Measurements from ENCODE around the gene C19orf12. TPM values are rescaled to one million over a fixed set of nuclear protein-coding genes. Genes with fewer than 3 reads are reported as not detected.

Gene C19orf12
- total and polyA plus RNA-seq, 8 donors = 11.0 to 16.9 (median 12.2) TPM

DNA sequence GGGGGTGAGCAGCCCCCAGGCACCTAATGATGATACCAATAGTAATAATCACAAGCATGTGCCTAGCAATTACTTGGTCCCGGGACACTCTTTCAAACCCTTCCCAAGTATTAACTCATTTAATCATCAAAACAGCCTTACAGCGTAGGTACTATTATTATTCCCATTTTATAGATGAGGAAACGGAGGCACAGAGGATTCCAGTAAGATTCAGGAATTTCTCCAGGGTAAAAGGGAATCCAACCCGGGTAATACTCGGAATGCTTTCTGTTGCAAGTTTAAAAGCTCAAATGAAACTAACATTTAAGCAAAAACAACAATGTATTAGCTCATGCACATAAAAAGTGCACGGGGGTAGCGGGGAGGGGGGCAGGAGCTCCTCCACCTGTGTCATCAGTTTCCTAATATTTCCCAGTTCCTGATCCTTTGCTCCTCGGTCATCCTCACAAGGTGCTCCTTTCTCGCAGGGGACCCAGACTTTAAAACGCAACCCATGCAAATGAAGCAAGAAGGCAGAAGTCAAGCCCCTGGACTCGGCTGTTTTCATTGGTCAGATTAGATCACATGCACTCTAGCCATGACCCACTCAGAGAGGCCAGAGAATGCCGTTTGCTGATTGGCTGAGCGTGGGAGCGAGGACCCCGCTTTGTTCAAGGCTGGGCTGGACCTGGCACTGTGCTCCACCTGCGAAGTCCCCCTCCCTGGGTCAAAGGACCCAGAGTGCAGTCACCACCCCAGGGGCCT is 38.3 kb upstream of the C19orf12 start:
- ATAC-seq = no peak
- 67 to 80% methylated on average over 16 of the region's 16 CpGs for WGBS, 2 donors
- TF ChIP-seq, protein P1, sequence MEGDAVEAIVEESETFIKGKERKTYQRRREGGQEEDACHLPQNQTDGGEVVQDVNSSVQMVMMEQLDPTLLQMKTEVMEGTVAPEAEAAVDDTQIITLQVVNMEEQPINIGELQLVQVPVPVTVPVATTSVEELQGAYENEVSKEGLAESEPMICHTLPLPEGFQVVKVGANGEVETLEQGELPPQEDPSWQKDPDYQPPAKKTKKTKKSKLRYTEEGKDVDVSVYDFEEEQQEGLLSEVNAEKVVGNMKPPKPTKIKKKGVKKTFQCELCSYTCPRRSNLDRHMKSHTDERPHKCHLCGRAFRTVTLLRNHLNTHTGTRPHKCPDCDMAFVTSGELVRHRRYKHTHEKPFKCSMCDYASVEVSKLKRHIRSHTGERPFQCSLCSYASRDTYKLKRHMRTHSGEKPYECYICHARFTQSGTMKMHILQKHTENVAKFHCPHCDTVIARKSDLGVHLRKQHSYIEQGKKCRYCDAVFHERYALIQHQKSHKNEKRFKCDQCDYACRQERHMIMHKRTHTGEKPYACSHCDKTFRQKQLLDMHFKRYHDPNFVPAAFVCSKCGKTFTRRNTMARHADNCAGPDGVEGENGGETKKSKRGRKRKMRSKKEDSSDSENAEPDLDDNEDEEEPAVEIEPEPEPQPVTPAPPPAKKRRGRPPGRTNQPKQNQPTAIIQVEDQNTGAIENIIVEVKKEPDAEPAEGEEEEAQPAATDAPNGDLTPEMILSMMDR (IDR thresholded peaks at IDR 0.05) = no peak
- H3K4me1 ChIP-seq = no peaks in the 10 kb centered on the region
- no peak for FAIRE-seq
- no peak overlapping the region for H3K27ac ChIP-seq
- no peaks in the 10 kb centered on the region for H3K27me3 ChIP-seq
- H3K9me3 ChIP-seq = no peaks in the 10 kb centered on the region
- no peaks in the 10 kb centered on the region for H3K36me3 ChIP-seq
- intact Hi-C loops (cut with DNase I) = no loop called here
- H3K4me3 ChIP-seq = no peak overlapping the region
- no peak for DNase-seq

DNA sequence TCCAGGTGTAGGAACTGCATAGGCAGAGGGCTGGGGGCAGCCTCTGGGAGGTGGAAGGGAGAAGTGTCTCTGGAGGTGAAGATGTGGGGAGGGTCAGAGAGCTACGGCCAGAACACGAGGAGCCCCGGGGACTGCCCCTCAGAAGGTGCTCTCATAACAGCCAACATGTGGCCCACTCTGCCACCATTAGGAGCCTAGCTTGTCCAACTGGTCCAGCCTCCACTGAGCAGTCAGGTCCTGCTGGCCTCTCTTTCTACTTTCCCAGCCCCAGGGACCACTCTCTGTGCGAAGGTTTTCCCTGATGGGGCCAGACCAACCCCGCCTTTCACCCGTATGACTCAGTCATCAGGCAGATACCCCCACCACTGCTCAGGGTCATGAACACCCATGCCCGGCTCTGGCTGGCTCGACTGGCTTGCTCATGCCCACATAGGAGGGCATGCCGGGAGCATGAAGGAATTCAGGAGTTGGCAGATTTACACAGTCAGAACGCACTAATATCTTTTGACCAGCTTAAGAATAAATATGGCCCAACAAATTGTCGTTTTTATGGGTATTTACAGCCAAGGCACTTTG is 37.5 kb upstream of the C19orf12 start:
- ATAC-seq (no peak), FAIRE-seq (no peak), DNase-seq (no peak)
- H3K27me3 ChIP-seq = no peaks in the 10 kb centered on the region
- H3K4me1 ChIP-seq = no peaks in the 10 kb centered on the region
- no peak overlapping the region for H3K27ac ChIP-seq
- H3K9me3 ChIP-seq = no peaks in the 10 kb centered on the region
- no peaks in the 10 kb centered on the region for H3K36me3 ChIP-seq
- intact Hi-C loops (cut with DNase I) = no loop called here
- H3K4me3 ChIP-seq = no peak overlapping the region
- TF ChIP-seq, protein P1 (IDR thresholded peaks at IDR 0.05) = no peak
- 48 to 69% methylated on average over 11 of the region's 11 CpGs for WGBS, 2 donors

DNA sequence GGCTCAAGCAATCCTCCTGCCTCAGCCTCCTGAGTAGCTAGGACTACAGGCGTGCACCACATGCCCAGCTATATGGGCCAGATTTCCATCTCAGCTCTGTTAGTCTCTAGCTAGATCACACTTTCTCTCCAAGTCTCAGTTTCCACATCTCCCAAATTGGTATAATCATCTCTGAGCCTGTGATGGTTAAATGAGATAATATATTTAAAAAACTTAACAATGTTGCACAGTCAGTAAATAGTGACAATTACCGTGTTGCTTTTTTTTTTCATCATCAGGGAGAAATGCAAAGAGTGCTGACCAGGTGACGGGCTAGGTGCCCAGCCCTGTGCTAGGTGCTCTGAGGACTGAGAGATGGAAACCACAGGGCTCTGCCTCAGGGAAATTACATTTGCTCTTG is 36.9 kb upstream of the C19orf12 start:
- Histone ChIP-seq H3K9me3 (no peaks in the 10 kb centered on the region), H3K36me3 (no peaks in the 10 kb centered on the region), H3K4me3 (no peak overlapping the region), H3K27me3 (no peaks in the 10 kb centered on the region), H3K4me1 (no peaks in the 10 kb centered on the region), H3K27ac (no peak overlapping the region)
- 80 to 84% methylated on average over 3 of the region's 3 CpGs for WGBS, 2 donors
- TF ChIP-seq, protein P1 (IDR thresholded peaks at IDR 0.05) = no peak
- ATAC-seq (no peak), DNase-seq (no peak), FAIRE-seq (no peak)
- intact Hi-C loops (cut with DNase I) = no loop called here

DNA sequence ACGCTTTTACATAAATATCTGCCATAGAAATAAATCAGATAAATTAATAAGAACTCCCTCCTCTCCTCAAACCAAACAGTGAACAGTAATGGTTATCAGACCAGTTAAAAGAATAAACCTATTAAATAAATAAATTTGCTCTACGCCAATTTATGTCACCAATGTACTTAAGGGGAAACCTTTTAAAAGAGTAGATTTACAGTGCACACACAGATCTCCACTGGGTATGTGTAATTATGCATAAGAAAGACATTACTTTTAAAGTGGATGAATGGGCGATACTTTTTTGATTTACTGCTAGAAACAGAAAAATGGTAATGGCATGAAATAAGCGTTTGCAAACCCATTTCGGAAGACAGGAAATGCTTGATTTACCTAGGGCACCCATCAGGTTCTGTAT is 34.9 kb upstream of the C19orf12 start:
- TF ChIP-seq, protein P1 (IDR thresholded peaks at IDR 0.05) = no peak
- Histone ChIP-seq H3K4me3 (no peak overlapping the region), H3K27me3 (no peaks in the 10 kb centered on the region), H3K27ac (no peak overlapping the region), H3K36me3 (no peaks in the 10 kb centered on the region), H3K9me3 (no peaks in the 10 kb centered on the region), H3K4me1 (no peaks in the 10 kb centered on the region)
- FAIRE-seq (no peak), ATAC-seq (no peak), DNase-seq (no peak)
- intact Hi-C loops (cut with DNase I) = no loop called here
- 69% methylated on average over 5 of the region's 5 CpGs for WGBS, 2 donors
